Stimulated activated CD4-positive, alpha-beta T cell treated with anti-CD3 and anti-CD28 coated beads, TNF-alpha, amount 100 ng/mL, for 1 hour (primary cell): ENCODE data around the gene RAPH1.

Source experiments
- DNase-seq, 3 donors: peaks; one replicate each; pipeline ENCODE4 v3.0.0-alpha.2; 2020; ENCODE audit warnings: low read depth in 3 of 3, low spot score in 1 of 3

RAPH1 gene, protein sequence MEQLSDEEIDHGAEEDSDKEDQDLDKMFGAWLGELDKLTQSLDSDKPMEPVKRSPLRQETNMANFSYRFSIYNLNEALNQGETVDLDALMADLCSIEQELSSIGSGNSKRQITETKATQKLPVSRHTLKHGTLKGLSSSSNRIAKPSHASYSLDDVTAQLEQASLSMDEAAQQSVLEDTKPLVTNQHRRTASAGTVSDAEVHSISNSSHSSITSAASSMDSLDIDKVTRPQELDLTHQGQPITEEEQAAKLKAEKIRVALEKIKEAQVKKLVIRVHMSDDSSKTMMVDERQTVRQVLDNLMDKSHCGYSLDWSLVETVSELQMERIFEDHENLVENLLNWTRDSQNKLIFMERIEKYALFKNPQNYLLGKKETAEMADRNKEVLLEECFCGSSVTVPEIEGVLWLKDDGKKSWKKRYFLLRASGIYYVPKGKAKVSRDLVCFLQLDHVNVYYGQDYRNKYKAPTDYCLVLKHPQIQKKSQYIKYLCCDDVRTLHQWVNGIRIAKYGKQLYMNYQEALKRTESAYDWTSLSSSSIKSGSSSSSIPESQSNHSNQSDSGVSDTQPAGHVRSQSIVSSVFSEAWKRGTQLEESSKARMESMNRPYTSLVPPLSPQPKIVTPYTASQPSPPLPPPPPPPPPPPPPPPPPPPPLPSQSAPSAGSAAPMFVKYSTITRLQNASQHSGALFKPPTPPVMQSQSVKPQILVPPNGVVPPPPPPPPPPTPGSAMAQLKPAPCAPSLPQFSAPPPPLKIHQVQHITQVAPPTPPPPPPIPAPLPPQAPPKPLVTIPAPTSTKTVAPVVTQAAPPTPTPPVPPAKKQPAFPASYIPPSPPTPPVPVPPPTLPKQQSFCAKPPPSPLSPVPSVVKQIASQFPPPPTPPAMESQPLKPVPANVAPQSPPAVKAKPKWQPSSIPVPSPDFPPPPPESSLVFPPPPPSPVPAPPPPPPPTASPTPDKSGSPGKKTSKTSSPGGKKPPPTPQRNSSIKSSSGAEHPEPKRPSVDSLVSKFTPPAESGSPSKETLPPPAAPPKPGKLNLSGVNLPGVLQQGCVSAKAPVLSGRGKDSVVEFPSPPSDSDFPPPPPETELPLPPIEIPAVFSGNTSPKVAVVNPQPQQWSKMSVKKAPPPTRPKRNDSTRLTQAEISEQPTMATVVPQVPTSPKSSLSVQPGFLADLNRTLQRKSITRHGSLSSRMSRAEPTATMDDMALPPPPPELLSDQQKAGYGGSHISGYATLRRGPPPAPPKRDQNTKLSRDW

DNA sequence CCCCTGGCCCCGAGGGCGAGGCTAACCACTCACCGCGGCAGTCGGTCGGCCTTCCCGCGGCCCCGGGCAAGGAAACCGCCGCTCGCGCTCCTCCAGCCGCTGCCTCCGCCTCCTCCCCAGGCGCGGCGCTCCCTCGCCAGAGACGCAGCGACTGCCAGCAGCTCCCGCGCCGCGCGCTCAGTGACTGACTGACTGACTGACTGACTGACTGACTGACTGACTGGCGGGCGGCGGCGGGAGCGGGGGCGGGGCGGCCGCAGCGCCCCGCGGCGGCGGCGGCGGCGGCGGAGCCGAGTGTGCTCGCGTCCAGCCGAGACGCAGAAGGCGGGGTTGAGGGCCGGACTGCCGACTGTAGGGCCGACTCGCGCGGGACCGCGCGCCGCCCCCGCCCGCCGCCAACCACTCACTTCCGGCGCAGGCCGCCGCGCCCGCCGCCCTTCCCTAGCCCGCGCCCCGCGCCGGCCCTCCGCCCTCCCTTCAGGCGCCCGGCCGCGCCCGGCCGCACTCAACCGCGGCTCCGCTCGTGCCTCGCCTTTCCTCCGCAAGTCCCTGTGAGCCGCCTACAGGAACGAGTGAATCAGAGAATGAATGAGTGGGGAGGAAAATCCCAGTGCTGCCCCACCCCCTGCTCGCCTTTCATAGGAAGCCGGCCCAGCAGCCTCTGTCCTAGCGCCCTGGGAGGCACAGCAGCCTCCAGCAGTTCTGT lies at the start of gene RAPH1:
TSS of gene RAPH1 (minus strand) at position 224 of the 706 bp plus-strand sequence. CDS start 39,948 bp downstream, outside the sequence.
- peak in 2 of 3 donors; percentile 35 to 46 for DNase-seq

- no peak for DNase-seq
Measured at GRCh38 chr2:203584784-203585183, 49.7 kb upstream of the RAPH1 start.

- DNase-seq = no peak
Measured at GRCh38 chr2:203583701-203584100, 48.6 kb upstream of the RAPH1 start.

DNA sequence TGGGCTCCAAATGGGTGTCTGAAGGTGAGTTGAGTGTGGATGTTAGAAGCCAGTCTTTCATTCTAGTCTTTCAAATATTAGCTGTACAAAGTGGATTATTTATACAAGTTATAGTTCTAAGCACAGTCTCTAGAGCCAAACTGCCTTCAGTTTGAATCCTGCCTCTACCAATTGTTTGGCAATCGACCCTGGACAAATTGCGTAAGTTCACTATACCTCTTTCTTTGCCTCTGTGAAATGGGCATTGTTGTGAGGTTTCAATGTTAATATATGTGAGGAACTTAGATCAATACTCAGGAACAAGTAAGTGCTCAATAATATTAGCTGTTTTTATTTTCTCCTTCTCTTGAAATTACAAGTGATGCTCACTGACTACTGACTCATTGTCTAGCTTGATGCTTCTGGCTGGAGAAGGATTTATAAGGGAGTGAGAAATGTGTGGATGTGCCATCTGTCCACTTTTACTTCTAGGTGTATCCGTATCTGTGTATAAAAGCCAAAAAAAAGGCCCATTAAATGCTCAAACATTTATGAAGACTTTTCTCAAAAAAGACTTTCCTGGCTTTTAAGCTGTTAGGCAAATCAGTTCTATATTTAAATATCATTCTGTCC lies 48.1 kb upstream of the RAPH1 start:
- no peak for DNase-seq

GRCh38 chr2:203582468-203582867 lies 47.4 kb upstream of the RAPH1 start:
- DNase-seq = no peak

- DNase-seq = no peak
Measured at GRCh38 chr2:203580844-203581243, 45.7 kb upstream of the RAPH1 start.

DNA sequence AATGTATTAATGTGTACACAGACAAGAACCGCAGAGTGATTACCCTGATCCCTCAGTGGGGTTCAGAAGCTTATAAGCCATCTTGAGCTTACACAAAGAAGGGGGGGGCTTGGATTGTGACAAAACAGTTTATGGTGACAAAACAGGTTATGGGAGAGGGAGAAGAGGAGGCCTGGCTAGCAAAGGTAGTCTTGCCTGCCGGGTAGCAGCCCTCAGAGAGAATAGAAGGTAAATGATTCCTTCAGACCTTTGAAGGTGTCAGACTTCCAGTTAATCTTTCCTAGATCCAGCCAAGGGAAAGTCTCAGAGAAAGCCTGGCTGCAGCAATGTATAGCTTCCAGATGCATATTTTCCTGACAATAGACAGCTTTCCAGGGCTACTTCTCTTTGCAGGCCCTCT lies 44.6 kb upstream of the RAPH1 start:
- no peak for DNase-seq

- no peak for DNase-seq
Measured at GRCh38 chr2:203578759-203579643, 43.9 kb upstream of the RAPH1 start.

DNA sequence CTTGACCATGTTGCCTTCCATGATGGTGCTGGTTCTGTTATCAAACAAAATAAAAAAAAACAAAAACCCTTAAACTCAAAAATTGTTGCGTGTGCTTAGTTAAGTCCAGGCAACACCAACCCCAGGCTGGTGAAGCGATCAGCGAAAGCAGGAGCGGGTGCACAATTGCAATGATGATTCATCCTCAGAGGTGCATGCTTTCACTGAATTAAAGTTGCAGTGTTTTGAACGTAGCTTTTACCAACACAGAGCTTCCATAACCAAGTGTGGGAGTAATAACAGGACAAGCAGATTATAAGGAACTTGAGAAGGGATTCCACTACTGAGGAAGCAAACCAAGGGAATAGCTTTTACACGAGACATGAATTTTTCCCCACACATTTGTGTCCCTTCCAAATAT lies 39.7 kb upstream of the RAPH1 start:
- no peak for DNase-seq

DNA sequence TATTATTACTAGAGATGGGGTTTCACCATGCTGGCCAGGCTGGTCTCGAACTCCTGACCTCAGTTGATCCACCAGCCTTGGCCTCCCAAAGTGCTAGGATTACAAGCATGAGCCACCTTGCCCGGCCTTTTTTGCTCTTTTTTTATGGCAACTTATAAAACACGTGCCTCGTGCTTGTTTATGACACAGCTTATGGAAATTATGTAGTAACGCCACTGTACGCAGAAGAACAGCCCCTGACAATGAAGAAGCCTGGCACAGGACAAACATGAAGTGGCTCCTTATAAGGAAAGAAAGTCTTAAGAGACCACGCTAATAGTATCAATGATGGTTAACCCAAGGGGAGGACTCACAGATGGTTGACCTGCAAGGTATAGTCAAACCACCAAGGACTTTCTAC lies 37.2 kb upstream of the RAPH1 start:
- no peak for DNase-seq

GRCh38 chr2:203569677-203570316 lies 34.7 kb upstream of the RAPH1 start:
- no peak for DNase-seq

- no peak for DNase-seq
Measured at GRCh38 chr2:203567691-203568090, 32.6 kb upstream of the RAPH1 start.

- DNase-seq = no peak
Measured at GRCh38 chr2:203566161-203566560, 31.1 kb upstream of the RAPH1 start.

GRCh38 chr2:203565076-203565475 lies 30.0 kb upstream of the RAPH1 start:
- no peak for DNase-seq

DNA sequence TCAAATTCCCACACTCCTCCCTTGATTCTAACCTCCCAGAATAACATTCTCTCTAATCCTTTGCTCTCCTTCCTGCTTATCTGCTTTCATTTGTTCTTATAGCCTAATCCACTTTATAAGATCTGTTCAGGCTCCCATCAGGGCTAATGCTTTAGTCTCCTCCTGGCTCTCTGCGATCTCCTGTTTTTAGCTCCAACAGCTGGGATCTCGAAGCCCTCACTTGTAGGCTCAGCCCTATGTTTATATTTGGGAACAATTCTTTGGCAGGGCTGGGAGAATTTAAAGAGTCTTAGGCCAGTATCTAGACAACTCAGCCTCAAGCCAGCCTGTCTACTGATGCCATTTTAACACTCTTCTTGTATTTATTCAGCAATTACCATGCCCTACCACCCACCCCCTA lies 27.2 kb upstream of the RAPH1 start:
- no peak for DNase-seq

- DNase-seq = no peak
Measured at GRCh38 chr2:203559641-203560040, 24.5 kb upstream of the RAPH1 start.

DNA sequence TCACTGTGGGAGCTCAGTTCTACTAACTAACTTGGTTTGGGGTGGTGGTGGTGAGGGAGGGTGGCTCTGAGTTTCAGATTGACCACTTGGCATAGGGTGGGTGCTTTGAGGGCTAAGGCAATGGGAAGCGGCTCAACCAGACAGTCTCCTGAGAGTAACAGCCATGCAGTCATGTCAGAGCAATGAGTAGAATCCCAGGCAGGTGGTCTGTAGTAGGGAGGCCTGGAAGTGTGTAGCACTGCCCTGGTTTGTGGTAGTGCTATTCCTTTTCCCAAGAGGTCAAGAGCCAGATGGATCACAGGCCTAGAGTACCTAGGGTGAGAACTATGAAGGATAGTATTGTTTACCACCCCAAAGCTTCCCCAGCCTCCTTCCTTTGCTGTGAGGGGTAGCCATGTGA lies 18.7 kb upstream of the RAPH1 start:
- DNase-seq = no peak

- DNase-seq = no peak
Measured at GRCh38 chr2:203551778-203552177, 16.7 kb upstream of the RAPH1 start.

DNA sequence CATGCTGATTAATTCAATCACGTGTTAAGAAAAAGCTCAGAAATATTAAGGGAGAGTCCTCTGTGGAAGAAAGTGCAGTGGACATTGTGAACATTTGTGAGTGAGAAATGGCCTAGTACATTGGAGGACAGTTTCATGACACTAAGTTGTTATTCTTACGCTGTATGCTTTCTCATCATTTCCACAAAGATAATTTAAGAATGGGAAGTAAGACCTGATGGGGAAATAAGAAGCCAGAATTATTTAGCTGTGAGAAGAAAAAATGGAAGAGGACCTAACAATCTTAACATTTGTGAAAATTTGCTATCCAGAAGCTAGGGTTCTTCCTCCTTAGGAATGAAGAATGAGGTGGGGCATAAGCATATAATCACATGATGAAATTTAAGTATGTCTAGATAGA lies 15.2 kb upstream of the RAPH1 start:
- no peak for DNase-seq
